Measurements from ENCODE around the gene FOXF1.

The FOXF1 gene

DNA sequence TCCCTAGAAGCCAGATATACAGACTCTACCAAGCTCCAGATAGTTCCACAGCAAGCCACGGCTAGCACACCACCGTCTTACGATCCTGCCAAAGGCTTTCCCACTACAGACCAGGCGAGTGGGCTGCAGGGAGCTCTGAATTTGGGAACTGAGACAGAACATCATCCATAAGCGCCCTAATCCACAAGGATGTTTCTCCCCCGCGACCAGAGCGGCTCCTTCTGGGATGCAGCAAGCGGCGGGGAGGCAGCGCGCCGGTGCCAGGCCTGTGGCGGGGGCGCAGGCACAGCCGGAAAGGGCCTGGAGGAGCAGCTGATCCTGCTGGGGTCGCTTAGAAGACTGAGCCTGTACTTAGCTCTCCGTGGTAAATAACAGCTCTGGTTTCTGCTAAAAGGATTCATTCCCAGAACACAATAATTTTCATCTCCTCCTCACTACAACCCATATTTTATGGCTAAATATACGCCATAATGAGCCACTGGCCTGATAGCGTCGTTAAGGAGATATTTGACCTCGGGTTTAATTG lies 16.2 kb upstream of the FOXF1 start:
- DNase-seq: no peak

DNA sequence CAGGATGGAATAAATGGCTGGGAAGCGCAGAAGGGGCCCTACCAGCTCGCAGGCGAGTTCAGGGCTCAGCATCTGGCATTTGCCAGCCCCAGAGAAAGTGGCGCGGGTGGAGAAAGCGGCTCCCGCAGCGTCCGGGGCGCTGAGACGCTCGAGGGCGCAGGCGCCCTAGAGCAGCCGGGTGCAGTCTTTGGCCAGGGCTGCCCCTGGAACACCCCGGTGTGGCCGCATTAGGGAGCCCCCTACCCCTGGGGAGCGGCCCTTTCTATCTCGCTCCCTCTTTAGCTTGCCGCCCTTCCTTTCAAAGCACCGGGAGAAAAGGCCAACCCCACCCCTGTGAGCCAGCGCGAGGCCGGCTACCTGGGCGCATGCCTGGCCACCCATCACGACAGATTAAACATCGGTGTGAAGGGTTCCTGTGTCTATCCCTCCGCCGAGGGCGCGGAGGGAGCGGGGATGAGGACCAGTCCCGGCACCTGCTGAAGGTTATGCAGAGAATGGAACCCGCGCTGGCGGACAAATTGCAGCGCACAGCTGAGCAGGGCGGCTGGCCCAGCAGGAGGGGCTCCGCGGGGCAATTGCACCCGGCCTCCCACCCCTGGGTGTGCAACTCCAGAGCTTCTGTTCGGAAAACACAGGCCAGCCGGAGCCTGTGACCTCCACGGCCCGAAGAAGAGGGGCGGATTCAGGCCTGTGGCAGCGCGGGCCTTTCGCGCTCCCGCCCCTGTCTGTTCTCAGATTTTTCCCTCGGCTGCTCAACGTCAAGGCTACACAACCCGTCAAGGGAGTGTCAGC lies 15.6 kb upstream of the FOXF1 start:
- DNase-seq: no peak

DNA sequence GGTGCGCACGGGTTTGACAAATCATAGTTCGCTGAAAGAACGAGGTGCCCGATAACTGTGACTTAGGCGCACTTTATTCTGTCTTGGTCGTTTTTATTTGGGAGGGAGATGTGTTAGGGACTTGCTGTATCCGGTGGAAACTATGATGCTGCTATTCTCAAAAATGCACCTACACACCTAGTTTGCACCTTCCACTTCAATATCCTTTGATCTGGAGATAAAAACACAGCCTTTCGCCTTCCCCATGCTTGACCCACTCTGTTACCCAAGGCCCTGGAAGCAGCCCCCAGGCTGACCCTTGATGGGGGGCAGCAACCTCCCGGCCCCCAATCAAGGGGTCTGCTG lies 15.0 kb upstream of the FOXF1 start:
- DNase-seq: no peak

DNA sequence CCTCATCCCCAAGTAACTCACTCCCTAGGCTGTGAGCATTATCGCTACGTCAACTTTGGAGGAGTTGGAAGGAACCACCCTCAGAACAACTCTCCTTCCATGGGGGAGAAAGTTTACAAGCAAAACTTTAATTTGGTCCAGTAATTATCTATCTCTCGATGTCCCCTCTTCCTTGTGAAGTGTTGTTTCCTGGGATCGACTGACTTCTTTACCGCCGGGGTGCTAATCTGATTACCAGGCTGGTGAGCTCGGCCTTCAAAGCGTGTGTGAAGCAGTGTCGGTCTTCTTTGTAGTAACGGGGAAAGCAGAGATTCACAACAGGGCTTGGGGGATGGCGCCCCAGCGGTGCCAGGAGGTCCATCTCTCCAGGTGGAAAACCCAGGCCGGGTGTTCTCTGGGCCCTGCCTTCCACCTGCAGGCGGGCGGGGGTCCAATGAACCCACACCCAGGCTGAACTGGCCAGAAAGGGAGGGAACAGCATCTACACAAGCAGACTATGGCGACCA lies 14.5 kb upstream of the FOXF1 start:
- no peak for DNase-seq

DNA sequence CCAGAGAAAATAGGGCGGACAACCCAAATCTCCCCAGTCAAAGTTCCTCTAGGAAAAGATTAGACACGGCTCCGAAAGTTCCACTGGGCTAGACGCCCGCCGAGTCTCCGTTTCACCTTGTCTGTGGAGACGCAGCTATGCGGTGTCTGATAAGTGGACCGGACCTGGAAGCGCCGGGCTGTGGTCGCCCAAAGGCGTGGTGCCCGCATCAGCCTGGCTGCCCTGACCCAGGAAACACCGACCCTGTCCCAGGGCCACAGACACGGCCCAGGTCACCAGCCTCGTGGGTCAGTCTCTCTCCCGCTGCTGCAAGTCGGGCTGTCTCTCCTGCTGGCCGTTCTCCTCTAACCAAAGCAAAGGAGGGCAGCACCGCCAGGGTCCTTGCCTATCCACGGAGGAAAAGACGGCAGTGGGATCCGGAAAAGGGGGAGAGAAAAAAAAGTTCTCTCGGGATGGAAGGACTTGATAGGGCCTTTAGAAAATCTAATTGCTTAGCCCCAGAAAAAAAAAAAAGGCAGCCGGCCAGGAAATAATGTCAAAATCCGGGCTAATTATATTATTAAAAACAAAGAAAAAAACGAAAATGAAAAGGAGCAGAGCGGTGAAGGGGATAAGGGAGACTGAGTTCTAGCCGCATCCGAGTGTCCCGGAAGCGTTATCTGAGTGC lies 13.9 kb upstream of the FOXF1 start:
- no peak for DNase-seq

DNA sequence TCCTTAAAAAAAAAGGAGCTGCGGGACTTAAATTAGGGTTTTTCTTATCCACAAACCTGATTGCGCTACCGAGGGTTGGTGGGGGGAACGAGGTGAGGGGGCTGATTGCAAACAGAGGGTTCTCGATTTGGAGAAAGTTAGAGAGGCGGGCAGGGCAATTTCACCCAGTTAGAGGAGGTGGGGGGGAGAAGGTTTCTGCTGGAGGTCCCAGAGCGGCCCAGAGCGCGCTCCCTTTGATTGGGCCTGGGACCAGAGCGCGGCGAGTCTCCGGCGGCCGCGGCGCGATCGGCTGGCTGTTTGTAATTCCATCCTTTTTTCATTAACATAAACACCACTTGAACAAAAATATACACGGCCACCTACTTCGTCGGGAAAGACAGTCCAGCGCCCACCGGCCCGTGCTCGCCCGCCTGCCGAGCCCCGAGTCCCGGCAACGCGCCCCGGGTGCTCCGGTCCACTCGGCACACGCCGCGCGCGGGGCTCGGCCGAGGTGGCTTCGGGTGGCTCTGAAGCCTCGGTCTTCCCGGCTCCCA lies 13.3 kb upstream of the FOXF1 start:
- no peak for DNase-seq

DNA sequence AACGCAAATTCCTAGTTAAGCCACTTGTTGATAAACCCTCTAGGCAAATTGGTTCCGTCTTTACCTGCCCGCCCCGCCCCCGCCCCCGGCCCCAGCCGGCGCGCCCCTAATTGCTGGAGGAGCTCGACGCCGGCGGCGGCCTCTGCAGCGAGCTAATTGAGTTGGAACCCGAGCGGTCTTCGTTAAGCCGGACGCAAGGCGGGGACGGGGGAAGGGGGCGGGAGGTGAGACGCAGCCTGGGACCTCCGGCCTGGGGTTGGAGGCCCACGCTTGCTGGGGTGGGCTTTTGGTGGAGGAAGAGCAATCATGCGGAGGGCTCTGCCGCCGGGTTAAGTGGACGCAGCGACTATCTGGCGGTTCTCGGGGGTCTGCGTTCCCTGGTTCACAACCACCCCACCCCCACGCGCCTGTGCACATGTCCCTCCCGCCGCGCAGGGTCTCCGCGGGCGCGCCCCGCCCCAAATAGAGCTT lies 12.7 kb upstream of the FOXF1 start:
- no peak for DNase-seq

DNA sequence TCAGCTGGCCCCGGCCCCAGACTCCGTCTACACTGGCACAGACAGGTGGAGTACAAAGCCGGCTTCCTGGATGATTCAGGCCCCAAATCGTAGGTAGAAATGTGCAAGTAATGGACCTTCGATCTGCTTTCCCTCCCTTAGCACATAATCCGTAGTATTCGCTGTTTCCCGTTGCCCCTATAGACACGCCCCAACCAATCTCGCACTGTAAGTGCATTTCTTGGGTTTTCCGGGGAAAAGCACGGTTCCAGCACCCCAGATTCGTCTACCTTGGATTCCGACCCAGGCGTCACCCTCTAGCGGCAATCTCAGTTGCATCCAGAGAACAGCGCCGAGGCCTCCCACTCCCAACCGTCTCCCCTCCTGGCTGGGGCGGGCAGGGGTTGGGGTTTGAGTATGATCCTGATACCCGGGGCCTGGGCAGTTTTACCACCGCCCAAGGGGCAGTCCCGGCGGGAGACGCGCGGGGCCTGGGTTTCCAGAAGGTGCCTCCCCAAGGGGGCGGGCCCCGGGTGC lies 12.1 kb upstream of the FOXF1 start:
- DNase-seq: no peak

DNA sequence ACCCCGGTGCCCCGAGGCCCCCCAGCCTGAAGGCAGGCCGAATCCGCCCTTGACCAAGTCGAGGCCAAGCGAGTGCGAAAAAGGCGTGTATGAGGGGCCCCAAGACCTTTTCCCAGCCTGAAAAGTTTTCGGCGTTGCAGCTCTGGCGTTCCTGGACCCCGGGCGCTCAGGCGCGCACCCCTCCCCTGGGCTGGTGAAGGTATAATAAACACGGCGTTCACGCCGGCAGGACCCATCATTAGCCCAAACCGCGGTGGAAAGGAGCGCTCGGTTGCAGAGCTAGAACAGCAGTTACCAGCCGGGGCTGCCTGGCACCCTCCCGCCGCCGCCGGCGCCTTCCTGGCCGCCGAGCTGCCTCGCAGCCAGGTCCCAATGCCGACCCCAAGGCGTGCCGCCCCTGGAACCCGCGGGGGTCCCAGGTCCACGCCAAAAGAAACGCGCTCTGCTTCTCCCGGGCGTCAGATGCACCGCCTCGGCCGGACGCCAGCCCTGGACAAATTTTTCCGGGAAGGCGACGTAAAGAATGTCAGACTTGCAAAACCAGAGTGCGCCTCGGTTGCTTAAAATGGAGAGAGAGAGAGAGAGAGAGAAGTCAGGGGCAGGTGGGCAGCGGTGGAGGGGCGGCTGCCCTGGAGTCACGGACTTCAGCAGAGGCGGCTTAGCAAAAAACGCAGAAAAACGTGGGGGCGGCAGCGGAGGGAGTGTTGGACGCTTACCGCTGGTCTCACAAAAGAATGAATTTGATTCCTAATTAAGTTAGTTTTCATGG lies 11.5 kb upstream of the FOXF1 start:
- no peak for DNase-seq

DNA sequence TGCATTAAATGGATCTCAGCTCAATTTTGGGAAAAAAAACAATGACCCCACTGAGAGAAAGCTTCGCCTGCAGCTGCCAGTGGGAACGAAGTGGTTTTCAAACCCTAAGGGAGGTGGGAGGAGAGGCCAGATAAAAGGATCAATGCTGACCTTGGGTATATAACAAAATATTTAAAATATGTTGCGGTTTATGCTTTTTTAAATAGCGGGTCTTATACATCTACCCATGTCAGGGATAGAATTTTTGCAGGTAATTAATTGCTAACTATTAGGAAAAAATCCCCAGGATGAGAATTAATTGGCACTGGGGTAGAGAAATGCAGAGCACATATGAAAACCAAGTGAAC lies 10.9 kb upstream of the FOXF1 start:
- no peak for DNase-seq

DNA sequence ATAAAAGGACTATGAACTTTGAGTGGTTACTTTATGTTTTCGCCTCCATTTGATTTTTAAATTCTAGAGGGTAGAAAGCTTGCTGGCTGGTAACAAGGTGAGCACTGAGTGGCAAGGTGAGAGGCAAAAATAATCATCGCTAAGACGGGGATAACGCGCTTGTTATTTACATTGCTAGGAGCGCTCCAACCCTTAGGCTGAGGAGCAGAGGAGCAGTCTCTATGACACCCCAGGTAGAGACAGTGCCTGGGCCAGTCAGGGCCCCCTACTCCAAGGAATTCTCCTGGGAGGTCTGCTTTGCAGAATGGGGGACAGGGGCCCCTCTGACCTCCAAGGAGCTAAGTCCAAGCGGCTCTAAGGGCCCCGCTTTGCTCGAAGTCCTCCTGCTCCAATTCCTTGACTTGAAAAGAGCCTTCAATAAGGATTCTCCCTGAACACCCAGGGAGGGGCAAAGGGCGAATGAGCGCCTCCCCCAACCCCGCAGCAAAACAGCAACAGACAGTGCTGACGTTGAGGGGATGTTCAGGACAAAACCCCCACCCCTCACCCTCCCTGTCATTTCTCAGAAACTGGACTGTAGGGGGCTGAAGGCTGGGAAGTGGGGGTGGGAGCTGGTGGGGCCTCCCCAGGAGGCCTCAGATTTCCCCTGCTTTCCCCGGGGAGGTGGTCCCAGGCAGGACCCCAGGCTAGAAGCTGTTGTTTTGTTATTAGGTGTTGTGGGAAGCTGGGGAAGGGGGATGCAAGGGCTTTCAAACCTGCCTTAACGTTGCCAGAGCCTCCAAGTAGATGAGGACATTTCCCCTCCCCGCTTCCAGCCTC lies 10.2 kb upstream of the FOXF1 start:
- DNase-seq: no peak

DNA sequence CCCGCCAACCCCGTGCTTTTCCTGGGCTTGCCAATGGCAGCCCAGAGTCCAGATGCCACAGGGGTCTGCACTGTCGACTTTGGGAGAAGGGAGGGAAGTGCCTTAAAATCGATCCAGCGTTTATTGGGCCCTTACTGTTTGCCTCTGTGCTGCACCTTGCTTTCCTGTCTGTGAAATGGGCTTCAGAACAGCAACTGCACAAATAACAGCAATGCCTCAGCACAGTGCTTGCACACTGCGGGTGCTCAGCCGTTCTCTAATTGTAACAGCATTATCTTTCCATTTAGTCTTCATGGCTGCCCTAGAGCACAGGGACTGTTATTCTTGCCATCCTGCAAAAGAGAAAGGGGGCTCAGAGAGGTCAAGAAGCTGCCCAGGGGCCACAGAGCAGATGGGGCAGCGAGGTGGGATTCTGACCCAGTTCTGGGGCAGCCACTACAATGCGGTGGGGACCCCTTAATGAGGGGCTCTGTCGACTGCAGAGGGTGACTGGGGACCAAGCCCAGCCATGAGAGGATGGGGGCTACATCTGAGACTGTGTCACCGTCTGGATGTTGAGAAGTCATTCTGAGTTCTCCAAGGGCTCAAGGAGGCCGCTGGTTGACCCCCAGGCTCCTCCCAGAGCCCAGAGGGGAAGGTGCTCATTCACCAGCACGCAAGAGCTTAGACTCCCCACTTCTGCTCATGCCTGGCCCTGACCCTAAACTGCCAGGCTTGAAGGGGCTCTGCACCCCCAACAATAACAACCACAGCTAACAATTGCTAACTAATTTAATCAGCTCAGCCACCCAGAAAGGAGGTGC lies 9.4 kb upstream of the FOXF1 start:
- DNase-seq: no peak

DNA sequence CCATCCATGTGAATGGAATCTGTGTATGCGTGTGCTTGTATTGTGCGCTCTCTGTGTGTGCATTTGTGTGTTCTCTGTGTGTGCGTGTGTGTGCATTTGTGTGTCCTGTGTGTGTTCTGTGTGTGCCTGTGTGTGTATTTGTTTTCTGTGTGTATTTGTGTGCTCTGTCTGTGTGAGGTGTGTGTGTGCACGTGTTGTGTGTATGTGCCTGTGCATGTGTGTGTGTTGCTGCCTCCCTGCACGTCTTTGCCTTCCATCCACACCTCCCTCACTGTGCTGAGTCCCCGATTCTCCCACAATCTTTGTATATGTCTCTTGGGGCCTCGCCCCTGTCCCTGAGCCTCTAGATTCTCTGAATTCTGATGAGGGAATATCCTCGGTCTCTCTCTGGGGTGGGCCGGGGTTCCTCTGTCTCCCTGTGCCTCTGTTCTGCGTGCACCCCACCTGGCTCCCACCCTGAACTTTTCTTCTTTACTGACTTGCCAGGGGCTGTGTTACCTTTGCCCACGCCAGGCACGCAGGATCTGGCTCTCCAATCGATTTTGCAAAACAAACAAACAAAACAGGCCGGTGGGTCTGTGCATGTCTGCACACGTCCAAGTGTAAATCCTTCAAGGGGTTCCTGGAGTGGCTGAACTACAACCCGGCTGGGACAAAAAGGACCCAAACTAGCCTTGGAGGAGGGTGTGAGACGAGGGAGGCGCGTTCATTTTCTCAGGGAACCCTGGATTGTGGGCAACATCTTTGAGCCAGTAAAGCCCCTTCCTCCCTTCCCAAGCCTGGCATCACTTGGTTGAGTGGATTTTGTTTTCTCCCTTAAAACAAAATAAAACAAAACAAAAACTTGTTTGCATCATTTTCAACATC lies 8.1 kb upstream of the FOXF1 start:
- no peak for DNase-seq

DNA sequence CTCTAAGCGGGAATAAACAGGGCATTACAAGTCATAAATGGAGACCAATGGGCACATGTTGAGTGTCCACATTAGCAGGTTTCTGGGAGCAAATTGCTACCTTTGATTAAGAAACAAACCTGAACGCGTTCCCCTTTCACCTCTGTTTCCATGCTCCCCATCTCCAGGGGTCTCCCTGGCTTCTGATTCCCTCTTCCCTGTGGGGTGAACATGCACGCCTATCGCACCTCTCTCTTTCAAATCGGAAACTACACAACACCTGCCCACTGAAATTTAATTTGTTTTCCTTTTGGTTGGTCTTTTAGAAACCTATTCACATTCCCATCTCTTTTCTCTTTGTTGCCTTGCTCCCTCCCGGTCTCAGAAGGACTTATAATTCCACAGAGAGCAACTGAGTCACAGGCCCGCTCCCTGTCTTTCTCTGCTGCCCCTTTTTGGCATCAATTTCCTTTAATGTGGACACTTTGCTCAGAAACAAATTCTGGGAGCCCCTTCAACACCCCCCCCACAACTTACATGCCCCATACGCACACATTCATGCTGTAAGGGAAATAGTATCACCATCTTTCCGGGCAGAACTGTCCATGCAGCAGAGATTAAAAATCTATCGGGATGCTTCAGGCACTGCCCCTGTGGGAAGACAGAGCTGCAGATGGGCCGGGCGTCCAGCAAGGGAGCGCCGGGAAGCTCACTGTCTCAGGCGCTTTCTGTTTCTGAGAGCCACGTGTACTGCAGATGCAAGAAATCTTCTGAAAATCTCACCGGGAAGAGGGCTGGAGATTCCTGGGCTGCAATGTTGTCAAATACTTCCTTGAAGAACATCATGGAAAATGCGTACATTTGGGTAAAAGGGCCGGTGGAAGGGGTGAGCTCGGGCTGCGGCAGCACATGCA lies 7.2 kb upstream of the FOXF1 start:
- no peak for DNase-seq

DNA sequence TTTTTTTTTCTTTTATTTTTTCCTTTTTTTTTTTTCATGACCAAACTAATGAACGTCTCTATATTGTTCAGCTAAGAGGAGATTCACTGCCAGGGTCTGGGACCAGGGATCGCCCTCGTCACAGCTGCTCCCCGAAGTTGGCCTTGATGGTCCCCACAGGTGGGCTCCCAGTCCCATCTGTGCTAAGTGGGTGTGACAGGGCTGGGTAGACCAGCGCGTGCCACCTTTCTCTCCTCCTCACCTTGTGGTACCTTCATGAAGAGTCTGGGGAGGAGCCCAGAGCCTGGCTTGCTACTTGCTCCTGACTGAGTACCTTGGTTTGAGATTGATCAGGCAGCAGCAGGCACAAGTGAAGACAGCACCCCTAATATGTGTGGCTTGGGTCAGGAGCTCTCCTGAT lies 6.5 kb upstream of the FOXF1 start:
- no peak for DNase-seq

DNA sequence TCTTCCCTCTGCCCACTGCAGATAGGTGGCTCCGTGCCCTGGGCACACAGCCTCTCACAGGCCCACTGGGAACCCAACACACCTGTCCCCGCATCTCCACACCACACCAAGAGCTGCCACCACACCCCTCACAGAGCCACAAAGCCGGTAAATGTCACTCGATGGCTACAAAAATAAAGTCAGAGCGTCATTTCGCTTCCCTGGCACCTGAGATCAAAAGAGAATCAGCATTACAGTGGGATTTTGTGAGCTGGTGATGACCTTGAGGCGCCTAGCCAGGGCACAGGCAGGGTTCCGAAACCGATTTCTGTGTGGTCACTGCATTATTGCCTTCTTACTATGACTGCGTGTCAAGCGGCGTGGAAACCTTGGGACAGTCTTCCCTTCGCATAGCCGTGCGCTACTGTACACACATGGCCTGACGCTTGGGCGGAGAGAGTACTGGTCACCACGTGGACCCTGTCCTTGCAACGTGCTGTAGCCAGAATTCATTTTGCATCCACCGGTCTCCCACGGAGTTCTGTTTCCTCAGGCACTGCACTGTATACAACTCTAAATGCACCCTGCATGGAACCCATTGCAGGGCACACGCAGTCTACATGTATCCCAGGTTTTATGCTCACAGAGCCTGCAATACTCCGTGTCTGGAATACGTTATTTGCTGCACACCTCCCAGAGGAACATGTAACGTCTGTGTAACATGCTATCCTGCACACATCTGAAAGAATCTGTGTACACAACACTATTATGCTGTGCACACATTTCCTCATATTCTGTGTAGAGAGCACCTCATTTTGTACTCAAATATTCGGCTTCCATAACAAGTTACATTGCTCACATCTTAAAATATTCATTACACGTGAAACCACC lies 5.8 kb upstream of the FOXF1 start:
- no peak for DNase-seq

DNA sequence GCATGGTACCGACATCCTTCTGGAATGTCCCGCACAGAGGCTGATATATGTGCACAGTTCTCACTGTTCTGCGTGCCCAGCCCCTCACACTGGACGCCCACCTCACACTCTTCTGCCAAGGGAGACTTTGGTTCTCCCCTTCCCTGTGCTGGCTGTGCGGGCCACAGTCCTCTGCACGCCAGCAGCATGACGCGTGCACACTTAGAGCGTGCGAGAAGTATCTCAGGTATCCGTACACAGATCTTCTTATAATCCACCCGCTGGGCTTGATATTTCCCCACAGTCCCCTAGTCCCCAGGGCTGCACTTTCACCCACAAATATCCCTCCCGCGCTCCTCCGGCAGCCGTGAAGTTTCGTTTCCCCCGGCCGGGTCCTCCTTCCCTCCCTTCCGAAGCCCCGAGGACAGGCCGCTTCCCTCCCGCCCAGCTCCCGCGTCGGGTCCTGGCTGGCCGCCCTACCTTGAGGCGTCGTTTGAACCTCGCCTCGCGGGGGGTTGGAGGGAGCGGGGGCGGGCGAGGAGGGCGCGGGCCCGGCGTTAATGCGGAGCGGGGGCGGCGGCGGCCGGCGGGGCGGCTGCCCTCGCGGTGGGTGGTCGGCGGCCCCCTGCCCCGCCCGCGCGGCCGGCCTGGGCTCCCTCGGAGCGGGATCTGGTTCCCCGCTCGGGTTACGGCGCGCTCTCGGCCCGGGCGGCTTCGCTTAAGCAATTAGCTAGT lies 5.0 kb upstream of the FOXF1 start:
- DNase-seq: no peak

All from NCI-H1436 treated with DMSO at 0.1 percent for 48 hours (cell line).